GM18858 (cell line): Measurements from ENCODE around the gene ATP10D.

Experiments
- ATAC-seq: cut with Tn5 transposase; IDR thresholded peaks from one replicate; pipeline ENCODE4 v1.9.1; 2021; ENCODE audit not compliant: unreplicated experiment

Gene ATP10D

GRCh38 chr4:47485047-47485692 lies at the start of gene ATP10D:
TSS of gene ATP10D (plus strand) at chr4:47485275. CDS start at chr4:47512541, 27,266 bp downstream.
- peak; percentile 90 for ATAC-seq

GRCh38 chr4:47442980-47443379 lies 42.1 kb upstream of the ATP10D start:
- peak; percentile 82 for ATAC-seq

- ATAC-seq = no peak
Observed at GRCh38 chr4:47444031-47444430, 41.0 kb upstream of the ATP10D start.

- ATAC-seq = no peak
Observed at GRCh38 chr4:47451657-47452056, 33.4 kb upstream of the ATP10D start.

GRCh38 chr4:47462799-47463234 lies 22.3 kb upstream of the ATP10D start:
- ATAC-seq = peak; percentile 11

- peak; percentile 83 for ATAC-seq
Observed at GRCh38 chr4:47463235-47463956, 21.7 kb upstream of the ATP10D start, which contains the start of gene COMMD8. TSS of gene COMMD8 (minus strand) at chr4:47463702. CDS start at chr4:47463651, 51 bp downstream.

GRCh38 chr4:47465004-47465403 lies 20.1 kb upstream of the ATP10D start:
- peak; percentile 38 for ATAC-seq

GRCh38 chr4:47466056-47466785 lies 18.9 kb upstream of the ATP10D start:
- ATAC-seq = no peak

- no peak for ATAC-seq
Observed at GRCh38 chr4:47468706-47469365, 16.2 kb upstream of the ATP10D start.

GRCh38 chr4:47469951-47470350 lies 15.1 kb upstream of the ATP10D start:
- no peak for ATAC-seq

- ATAC-seq = no peak
Observed at GRCh38 chr4:47471064-47471463, 14.0 kb upstream of the ATP10D start.

GRCh38 chr4:47471591-47471990 lies 13.5 kb upstream of the ATP10D start:
- no peak for ATAC-seq

GRCh38 chr4:47473141-47473750 lies 11.8 kb upstream of the ATP10D start:
- no peak for ATAC-seq

GRCh38 chr4:47474799-47475198 lies 10.3 kb upstream of the ATP10D start:
- ATAC-seq = no peak

GRCh38 chr4:47475411-47475810 lies 9.7 kb upstream of the ATP10D start:
- ATAC-seq = no peak

GRCh38 chr4:47478804-47479203 lies 6.3 kb upstream of the ATP10D start:
- ATAC-seq = no peak

- ATAC-seq = no peak
Observed at GRCh38 chr4:47482326-47482725, 2.7 kb upstream of the ATP10D start.

GRCh38 chr4:47483745-47484144 lies 1.3 kb upstream of the ATP10D start:
- no peak for ATAC-seq

- ATAC-seq = no peak
Observed at GRCh38 chr4:47484168-47484567, 907 bp upstream of the ATP10D start.

- ATAC-seq = no peak
Observed at GRCh38 chr4:47485768-47486167, 693 bp downstream of the ATP10D start.

- ATAC-seq = no peak
Observed at GRCh38 chr4:47486231-47486673, 1.2 kb downstream of the ATP10D start.
